HepG2 (cell line): Measurements from ENCODE around the gene PPP1R7. TPM values are rescaled to one million over a fixed set of nuclear protein-coding genes. Genes with fewer than 3 reads are reported as not detected.

Experiments used
- ATAC-seq: fragments of 200-7000 bp; cut with Tn5 transposase; 3 replicates; pipeline ENCODE4 v1.9.1; 2020; ENCODE audit warnings: mild to moderate bottlenecking, moderate library complexity
- BruUV-seq: library from RNA; stranded (reverse); fragments of 400-500 nt; replicated peaks from 2 replicates; lab custom pipeline; 2021; lab: Mats Ljungman, UMichigan
- CTCF ChIA-PET: fragments of 300-600 bp; formaldehyde crosslinking; extraction: SDS; loops from one replicate; lab custom pipeline; 2021; ENCODE audit warnings: low total read pairs, inconsistent platforms, low intra/inter-chr PET ratio; lab: Yijun Ruan, JAX
- POLR2A ChIA-PET: fragments of 350-600 bp; sonication (Branson Sonifier 250); formaldehyde crosslinking; loops from one replicate; lab custom pipeline; 2020; ENCODE audit warnings: antibody characterized with exemption, inconsistent platforms; lab: Yijun Ruan, JAX
- DNase-seq: peaks from one replicate; pipeline ENCODE4 v3.0.0-alpha.2; 2015; ENCODE audit warnings: low spot score
- FAIRE-seq: peaks from 3 replicates; lab custom pipeline; 2011; peaks lifted over from hg19 to GRCh38; lab: Jason Lieb, UNC
- H2AFZ ChIP-seq: one replicate; pipeline ENCODE4 v1.6.1; 2011; ENCODE audit warnings: low read length, inconsistent platforms
- H3K27ac ChIP-seq: fragments of 300-600 bp; 3 replicates; pipeline ENCODE4 v1.8.0; 2011; ENCODE audit warnings: mixed run types, mild to moderate bottlenecking, mixed read lengths, low read length, inconsistent platforms; ENCODE audit not compliant: insufficient read depth; ENCODE audit errors: extremely low read length
- H3K27me3 ChIP-seq, 2 experiments: fragments of 200-600 bp in 1 of 2; 2 replicates in 1 of 2; 3 replicates in 1 of 2; pipeline versions ENCODE4 v1.6.0 to v1.8.0; 2011; ENCODE audit warnings: low read length in 2 of 2, mild to moderate bottlenecking in 2 of 2, moderate library complexity in 2 of 2, inconsistent platforms in 1 of 2; ENCODE audit not compliant: insufficient read depth in 2 of 2, control insufficient read depth in 1 of 2
- H3K36me3 ChIP-seq, 2 experiments: fragments of 200-600 bp in 1 of 2; replicated peaks in 1 of 2; 2 replicates in 1 of 2; 3 replicates in 1 of 2; pipeline versions ENCODE4 v1.5.1 to v1.8.0; 2011; ENCODE audit warnings: low read length in 2 of 2, inconsistent platforms in 1 of 2; ENCODE audit not compliant: insufficient read depth in 2 of 2, control insufficient read depth in 1 of 2
- H3K4me1 ChIP-seq: 2 replicates; pipeline ENCODE4 v1.5.1; 2012; ENCODE audit warnings: low read length, inconsistent platforms; ENCODE audit not compliant: insufficient read depth
- H3K4me2 ChIP-seq: 2 replicates; pipeline ENCODE4 v1.6.0; 2011; ENCODE audit warnings: low read depth, low read length, inconsistent platforms
- H3K4me3 ChIP-seq, 3 experiments: fragments of 200-600 bp in 1 of 3; sonication (generic), shearing (Covaris generic) in 1 of 3; replicated peaks in 1 of 3; 2 replicates each; pipeline ENCODE4 v1.5.1; 2011 to 2016; ENCODE audit warnings: low read length in 3 of 3, inconsistent platforms in 2 of 3, low read depth in 2 of 3, mild to moderate bottlenecking in 2 of 3, control low read depth in 1 of 3, mixed read lengths in 1 of 3; ENCODE audit not compliant: insufficient read depth in 1 of 3
- H3K79me2 ChIP-seq: one replicate; pipeline ENCODE4 v1.6.1; 2011; ENCODE audit warnings: low read length, inconsistent platforms; ENCODE audit not compliant: insufficient read depth
- H3K9ac ChIP-seq: 2 replicates; pipeline ENCODE4 v1.6.0; 2011; ENCODE audit warnings: mild to moderate bottlenecking, low read depth, low read length, inconsistent platforms; ENCODE audit not compliant: insufficient read depth
- H3K9me3 ChIP-seq: 2 replicates; pipeline ENCODE4 v1.5.1; 2012; ENCODE audit warnings: mild to moderate bottlenecking, low read length
- H4K20me1 ChIP-seq: 2 replicates; pipeline ENCODE4 v1.6.0; 2011; ENCODE audit warnings: inconsistent platforms, mild to moderate bottlenecking, low read length, moderate library complexity; ENCODE audit not compliant: insufficient read depth
- ATF7-NPFF ChIP-seq: sonication (generic); formaldehyde crosslinking; IDR thresholded peaks from 2 replicates; pipeline ENCODE4 v1.8.1; 2023; ENCODE audit warnings: mild to moderate bottlenecking, low read depth, missing genetic modification reagents, moderate library complexity
- CCAR2 ChIP-seq: fragments of 200-400 bp; formaldehyde crosslinking; optimal IDR thresholded peaks from 2 replicates; pipeline ENCODE3; 2018; ENCODE audit warnings: low read depth, mild to moderate bottlenecking, low read length, moderate library complexity
- ZNF136 ChIP-seq: sonication (generic); formaldehyde crosslinking; IDR thresholded peaks from 2 replicates; pipeline ENCODE4 v1.8.1; 2022; ENCODE audit warnings: low read depth, mild to moderate bottlenecking, moderate library complexity, missing genetic modification reagents
- ZNF432 ChIP-seq: sonication (generic); formaldehyde crosslinking; IDR thresholded peaks from 2 replicates; pipeline ENCODE4 v1.5.0; 2020; ENCODE audit warnings: missing genetic modification reagents, mild to moderate bottlenecking, borderline replicate concordance
- WGBS: methylation state at CpG from one replicate; pipeline ENCODE4 v1.1.6; 2017; ENCODE audit warnings: low lambda C conversion rate; 5-methylcytosine and 5-hydroxymethylcytosine counted together
- in situ Hi-C: cut with HindIII; loops from 2 replicates; pipeline ENCODE4 v1.10.0; 2017; ENCODE audit warnings: low pct_unique_long_range_greater_than_20kb; ENCODE audit not compliant: extremely low pct_ligation_motif_present
- intact Hi-C: fragments of 100-400 bp; cut with micrococcal nuclease; formaldehyde crosslinking; loops from one replicate; pipeline ENCODE4 v1.10.0; 2022; ENCODE audit not compliant: unreplicated experiment
- polyA plus RNA-seq, 8 experiments: library from polyadenylated mRNA; depleted of rRNA in 3 of 8; stranded (reverse) in 7 of 8; unstranded in 1 of 8; fragments of >200 nt; fragmentation: Illumina TruSeq in 4 of 8; extraction: Trizol in 4 of 8; gene quantifications; 2 replicates each; pipeline versions ENCODE4 v1.2.1 to v1.2.3, GENCODE V29; 2011 to 2016; ENCODE audit warnings: low read depth in 4 of 8, missing spikeins in 1 of 8, mixed read lengths in 1 of 8; ENCODE audit not compliant: insufficient read depth in 1 of 8
- total RNA-seq, 5 experiments: library from RNA; depleted of rRNA; stranded (reverse); fragments of >200 nt; fragmentation: Illumina TruSeq; extraction: Trizol; gene quantifications; 2 replicates each; pipeline ENCODE4 v1.2.3, GENCODE V29; 2016; ENCODE audit warnings: low read depth in 1 of 5

The PPP1R7 gene
- total and polyA plus RNA-seq, 2 of the 13 experiments (the other 11 are each of a cell fraction or from before 2014, with no cell fraction given): 33.3 to 67.9 TPM

DNA sequence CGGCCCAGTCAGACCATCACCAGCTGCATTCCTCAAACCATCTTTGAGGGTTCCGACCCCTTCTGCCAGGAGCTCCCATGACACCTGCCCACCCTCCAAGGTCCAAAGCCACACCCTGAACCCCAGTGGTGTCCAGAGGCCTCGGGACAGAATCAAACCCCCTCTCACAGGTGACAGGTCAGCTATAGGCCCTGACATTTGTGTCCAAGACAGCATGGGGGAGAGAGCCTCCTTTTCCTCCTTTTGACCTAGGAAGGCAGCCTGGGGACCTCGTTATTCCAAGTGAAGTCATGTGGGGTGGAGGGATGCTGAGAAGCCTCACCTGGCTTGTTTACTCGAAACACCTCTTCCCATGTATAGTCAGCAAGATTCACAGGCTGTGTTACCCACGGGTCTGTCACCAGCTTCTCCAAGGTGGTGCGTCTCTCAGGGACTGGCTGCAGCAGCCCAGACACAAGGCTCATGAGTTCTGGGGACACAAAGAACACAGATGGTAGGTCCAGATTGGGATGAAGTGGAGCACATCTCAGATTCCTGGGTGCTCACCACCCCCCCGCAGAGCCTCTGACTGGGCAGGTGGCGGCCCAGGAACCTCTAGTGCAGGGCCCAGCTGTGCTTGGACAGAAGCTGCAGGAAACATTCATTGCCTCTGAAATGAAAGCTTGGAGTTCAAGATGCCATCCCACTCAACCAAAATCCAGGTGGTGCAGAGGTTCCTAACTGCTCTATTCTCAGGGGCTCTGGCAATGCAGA, 43.1 kb upstream of the PPP1R7 start:
- H4K20me1 ChIP-seq: no peaks in the 10 kb centered on the region
- H3K36me3 ChIP-seq: peaks cover 4 to 17% of the 10 kb centered on the region in 2 experiments; a peak in 2 of 5 replicates
- H3K9ac ChIP-seq: no peak overlapping the region
- no TSS peak for BruUV-seq
- no peaks in the 10 kb centered on the region; a peak in 1 of 5 replicates for H3K27me3 ChIP-seq
- 93% methylated on average over 9 of the region's 9 CpGs for WGBS
- in situ Hi-C loops: no loop called here
- no peak overlapping the region for H3K4me3 ChIP-seq
- ChIA-PET CTCF (no interaction called here), POLR2A (no interaction called here)
- H3K27ac ChIP-seq: no peak overlapping the region
- ATAC-seq (no peak), FAIRE-seq (no peak), DNase-seq (no peak)
- no peaks in the 10 kb centered on the region for H3K9me3 ChIP-seq
- peaks cover 9% of the 10 kb centered on the region for H3K79me2 ChIP-seq
- H3K4me2 ChIP-seq: no peak overlapping the region
- H2AFZ ChIP-seq: no peak overlapping the region
- H3K4me1 ChIP-seq: peaks cover 14% of the 10 kb centered on the region
- no peak for TF ChIP-seq ZNF136 (CRISPR knock-in tag)
- TF ChIP-seq CCAR2: no peak
- intact Hi-C loops: no loop called here

- no peaks in the 10 kb centered on the region for H4K20me1 ChIP-seq
- TF ChIP-seq ATF7-NPFF (CRISPR knock-in tag): no peak
- TF ChIP-seq ZNF432: no peak
- H3K9ac ChIP-seq: no peak overlapping the region
- intact Hi-C loops (no loop called here), in situ Hi-C loops (no loop called here)
- H3K36me3 ChIP-seq: peaks cover 7 to 20% of the 10 kb centered on the region in 2 experiments; a peak in 3 of 5 replicates
- no peak overlapping the region for H2AFZ ChIP-seq
- CTCF ChIA-PET: no interaction called here
- no peaks in the 10 kb centered on the region for H3K27me3 ChIP-seq
- BruUV-seq: no TSS peak
- no peak overlapping the region for H3K4me2 ChIP-seq
- no peak overlapping the region for H3K27ac ChIP-seq
- no peaks in the 10 kb centered on the region for H3K79me2 ChIP-seq
- no peak for DNase-seq
- H3K9me3 ChIP-seq: no peaks in the 10 kb centered on the region
- peak; percentile 8 for FAIRE-seq
- WGBS: 94% methylated on average over 34 of the region's 35 CpGs
- H3K4me1 ChIP-seq: peaks cover 7% of the 10 kb centered on the region
- no peak overlapping the region for H3K4me3 ChIP-seq
- POLR2A ChIA-PET: no interaction called here
- no peak for ATAC-seq
Observed at GRCh38 chr2:241108271-241109209, 41.7 kb upstream of the PPP1R7 start.
